HG03060 (cell line): Measurements from ENCODE around the gene ASXL1.

ENCODE experiments used
- ATAC-seq: cut with Tn5 transposase; IDR thresholded peaks from one replicate; pipeline ENCODE4 v1.9.1; 2021; ENCODE audit warnings: low read depth, moderate number of reproducible peaks; ENCODE audit not compliant: unreplicated experiment

ASXL1 gene

DNA sequence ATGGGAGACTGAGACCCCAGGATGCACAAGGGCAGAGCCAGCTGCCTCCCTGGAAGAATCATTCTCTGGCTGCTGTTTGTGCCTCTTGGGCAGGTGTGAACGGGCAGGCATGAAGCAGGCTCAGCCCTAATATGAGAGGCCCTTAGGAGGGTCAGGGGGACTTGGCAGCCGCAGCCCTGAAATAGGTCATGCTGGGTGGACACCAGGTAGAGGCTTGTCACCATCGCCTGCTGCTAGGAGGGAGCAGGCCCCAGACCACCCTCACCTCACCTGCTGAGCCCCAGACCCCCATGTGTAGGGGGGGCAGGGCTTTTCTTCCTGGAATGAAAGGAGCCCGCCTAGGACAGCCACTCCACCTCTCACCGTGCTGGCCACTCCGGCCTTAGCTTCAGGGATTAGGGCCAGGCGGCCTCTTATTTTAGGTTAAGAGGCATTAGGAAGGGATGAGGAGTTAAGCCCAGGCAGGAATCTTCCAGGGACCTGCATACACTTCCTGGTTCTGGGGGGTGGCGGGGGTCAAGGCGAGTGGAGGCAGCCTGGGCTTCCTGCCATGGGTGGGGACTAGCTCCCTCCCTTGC lies 92.4 kb downstream of the ASXL1 start:
- ATAC-seq = no peak

DNA sequence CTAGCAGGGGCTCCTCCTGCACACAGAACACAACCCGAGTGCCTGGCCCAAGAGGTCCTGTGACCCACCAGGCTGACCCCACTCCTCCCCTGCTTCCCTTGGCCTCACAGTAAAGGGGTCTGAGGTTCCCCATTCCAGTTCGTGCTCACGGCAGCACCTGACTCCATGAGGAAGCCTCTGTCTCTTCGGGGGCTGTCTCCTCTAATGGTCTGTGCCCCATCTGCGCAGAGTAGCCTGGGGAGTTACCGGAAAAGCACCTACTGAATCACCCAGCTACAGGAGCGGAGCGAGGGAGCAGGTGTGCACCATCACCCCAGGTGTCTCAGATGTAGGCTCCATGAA lies 93.2 kb downstream of the ASXL1 start:
- no peak for ATAC-seq

DNA sequence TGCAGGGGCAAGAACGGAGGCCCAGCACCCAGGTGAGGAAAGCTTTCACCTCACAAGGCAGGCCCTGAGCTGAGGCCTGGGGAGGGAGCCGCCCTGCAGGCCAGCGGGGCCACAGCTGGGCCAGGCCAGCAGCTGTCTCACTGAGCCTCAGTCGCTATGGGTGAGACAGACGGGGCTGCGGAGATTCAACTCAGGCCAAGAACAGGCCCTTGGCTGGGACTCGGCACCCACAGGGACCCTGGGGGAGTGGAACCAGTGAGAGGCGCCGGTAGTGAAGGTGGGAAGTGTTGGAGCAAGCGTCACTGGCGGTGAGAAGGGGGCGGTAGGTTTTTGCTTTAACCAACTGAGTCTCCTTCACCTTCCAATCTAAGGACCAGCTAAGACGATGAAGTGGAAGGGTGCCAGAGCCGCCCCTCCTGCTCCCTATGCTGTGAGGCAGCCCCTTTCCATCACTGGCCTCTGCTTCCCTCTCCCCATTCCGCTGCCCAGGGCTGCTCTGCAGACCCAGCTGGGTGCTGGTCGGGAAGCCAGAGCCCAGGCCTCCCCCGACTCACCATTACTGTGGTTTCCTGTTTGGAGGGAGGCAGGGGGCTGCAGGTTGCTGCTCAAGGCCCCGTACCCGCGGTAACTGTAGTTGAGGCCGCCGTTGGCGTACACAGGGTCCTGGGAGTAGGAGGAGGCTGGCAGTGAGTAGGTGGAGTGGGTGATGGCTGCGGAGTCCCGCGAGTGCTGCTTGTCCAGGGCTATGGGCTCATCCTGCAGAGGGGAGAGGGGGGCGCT lies 93.7 kb downstream of the ASXL1 start:
- ATAC-seq = no peak

DNA sequence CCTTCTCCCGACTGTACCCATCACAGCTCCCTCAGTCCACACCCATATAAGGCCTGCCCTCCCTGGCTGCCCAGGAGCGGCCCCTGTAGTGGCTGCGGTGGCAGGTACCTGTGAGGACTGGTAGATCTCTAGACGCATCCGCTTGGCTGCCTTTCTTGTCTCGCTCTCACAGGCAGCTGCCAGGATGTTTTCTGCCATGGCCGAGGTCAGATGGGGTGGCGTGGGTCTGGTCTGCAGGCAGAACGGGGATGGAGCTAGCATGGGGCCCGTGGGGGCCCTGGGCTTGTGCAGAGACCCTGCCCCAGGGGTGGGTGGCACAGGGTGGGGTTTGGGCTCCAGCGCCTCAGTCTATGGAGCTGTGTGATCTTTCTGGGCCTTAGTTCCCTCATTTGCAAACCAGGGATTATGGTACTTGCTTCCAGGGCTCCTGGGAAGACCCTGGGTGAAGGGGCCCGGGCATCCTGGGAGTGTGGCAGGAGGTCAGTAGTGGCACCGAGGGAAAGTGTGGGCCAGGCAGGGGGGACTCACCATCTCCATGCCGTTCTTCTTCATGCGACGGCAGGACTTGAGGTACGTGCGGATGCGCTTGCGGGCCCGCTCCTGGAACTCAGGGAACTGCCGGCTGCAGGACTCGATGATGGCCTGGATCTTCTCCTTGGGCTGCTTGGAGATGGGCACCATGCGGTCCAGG lies 94.8 kb downstream of the ASXL1 start:
- no peak for ATAC-seq

DNA sequence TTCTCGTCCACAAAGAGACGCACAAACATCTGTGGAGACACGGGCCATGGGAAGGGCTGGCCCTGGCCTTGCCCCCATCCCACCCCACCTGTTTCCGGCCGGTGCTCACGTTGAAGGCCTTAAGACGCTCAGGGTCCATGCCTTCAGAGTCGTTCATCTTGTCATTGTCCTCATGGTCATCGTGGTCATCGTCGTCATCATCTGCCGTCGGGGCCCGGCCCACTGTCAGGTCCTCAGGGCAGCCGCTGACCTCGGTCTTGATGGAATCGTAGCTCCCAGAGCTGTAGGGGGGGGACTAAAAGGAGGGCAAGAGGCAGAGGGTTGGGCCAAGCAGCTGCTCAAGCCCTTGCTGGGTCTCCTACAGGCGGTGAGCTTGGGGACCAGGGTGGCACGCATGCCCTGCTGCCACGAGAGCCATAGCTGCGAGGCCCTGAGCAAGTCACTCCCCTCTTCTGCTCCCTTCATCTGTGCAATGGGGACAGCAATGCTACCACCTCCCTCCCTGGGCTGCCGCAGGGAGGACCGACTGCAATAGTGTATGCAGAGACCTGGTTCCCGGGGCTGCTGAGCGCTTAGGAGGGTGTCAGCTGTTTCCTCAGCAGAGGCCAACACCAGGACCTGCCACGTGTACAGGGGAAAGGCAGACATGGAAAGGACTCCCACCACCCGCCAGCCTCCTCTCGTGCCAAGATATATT lies 95.5 kb downstream of the ASXL1 start:
- no peak for ATAC-seq

DNA sequence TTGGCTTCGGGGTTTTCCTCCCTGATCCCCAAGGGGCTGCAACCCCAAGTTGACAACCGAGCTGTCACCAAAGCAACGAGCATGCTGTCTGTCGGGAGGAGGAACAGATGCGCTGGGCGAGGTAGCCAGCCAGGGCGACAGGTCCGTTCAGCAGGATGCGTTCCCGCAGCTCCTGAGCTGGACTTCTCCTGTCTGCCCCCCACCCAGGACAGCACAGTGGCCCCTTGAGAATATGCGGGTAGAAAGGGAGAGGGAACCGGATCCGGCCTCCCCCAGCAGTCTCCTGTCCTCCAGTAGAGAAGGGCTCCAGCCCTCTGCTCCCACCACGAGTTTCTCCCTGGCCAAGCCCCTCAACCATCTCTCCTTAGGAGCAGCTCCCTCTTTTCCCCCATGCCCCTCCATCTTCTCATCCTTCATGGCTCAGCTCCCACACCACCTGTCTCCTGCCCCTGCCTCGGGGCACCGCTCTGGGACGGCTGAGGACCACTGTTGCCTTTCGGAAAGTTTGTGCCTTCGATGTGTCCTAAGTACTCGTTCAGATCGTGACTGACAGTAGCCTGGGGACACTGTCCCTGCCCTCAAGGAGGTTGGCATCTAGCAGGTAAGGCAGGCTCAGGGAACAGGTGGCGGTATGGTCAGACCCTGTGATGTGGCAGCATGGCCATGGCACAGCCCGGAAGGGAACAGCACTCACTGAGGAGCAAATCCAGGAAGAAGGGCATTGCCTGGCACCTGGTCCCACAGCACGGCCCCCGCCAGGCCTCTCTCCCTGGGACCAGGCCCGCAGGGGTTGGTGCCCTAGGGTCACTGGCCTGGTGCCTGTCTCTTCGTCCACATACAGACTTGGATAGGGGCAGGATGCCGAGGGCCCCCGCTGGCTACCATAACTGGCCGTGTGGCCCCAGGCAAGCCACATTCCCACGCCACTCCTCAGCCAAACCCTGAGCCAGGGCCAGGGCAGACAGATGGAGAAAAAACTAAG lies 96.3 kb downstream of the ASXL1 start:
- ATAC-seq = no peak

DNA sequence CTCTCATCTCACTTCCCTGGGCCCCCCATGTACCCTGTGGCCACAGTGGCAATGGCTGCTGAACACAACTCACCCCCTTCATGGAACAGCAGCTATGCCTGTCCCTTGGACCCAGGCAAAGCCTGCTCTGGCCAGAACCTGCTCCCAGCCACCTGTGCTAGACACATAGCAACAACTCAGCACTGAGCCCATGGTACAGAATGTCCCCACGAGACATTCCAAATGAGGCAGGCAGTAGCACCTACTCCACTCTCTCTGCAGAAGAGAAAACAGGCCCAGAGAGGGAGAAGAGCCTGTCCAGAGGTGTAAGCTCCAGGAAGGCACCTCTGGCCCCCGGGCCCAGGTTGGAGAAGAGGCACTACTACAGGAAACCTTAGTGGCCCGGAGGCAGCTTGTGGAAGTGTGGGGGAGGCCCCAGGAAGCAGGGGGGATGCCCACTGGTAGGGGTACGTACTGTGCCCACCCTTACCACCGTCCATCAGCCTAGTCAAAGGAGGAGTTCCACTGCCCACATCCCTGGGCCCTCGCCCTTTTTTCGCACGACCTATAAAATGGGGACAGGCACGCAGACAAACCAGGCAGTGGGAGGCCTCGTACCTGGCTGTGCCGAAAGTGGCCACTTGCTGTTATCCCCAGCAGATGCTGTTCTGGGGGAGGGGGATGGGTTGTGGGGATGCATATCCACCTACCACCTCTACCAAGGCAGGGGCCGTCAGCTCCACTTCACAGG lies 97.2 kb downstream of the ASXL1 start:
- ATAC-seq = no peak

DNA sequence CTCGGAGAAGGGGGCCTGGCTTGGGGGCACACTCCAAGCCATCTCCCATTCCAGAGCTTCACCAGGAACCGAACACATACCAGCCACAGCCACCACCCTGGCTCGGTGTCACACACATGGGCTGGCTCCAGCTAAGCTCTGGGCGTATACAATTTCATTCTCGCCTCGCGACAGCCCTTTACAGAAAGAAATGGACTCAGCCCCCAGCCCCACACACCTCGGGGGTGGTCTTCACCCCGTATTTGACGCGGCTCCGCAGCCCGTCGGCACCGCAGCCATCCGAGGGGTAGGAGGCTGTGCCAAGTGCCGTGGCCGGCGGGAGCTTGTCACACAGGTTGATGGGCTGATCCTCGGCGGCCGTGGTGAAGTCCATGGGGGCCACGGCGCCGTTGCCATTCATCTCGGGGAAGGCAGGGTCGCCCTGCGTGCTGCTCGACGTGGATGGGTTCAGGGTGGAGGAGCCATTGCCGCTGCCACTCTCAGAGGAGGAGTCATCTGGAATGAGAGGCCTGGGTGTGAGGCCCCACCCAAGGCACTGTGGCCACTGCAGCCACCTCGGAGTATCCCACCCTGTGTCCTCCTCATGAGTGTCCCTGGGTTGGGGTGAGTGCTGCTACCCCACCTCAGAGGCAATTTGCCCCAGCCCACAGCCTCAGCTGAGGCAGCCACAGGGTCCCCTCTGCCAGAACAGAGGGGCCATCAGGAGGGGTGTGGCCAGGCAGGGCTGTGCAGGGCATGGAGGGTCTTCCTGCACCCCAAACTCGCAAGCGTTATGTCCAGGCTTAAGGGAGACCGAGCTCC lies 98.0 kb downstream of the ASXL1 start:
- no peak for ATAC-seq

DNA sequence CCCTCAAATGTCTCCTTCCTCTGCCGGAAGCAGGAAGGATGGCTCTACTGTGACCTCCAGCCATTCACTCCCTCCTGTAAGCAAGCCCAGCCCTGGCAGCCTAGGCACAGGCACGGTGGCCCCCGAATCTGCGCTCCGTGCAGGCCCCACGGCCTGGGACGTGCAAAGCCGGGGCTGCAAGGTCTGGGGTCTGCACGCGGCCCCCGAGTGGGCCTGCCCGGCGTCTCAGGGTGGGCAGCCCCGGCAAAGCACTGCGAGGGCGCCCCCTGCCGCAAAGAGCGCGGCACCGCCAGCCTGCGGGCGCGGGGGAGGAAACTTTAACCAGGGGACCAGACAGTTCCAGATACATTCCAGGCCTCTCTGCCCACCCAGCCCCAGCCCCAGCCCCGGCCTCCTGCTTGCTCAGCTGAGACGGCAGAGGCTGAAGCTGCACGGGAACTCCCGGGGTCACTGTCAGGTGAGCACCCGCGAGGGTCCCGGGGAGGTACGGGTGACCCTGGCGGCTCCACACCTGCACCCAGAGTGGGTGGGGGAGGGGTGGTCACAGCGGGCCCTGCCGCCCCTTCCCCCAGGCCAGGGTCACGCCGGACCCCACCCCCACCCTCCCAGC lies 98.8 kb downstream of the ASXL1 start:
- ATAC-seq = no peak

DNA sequence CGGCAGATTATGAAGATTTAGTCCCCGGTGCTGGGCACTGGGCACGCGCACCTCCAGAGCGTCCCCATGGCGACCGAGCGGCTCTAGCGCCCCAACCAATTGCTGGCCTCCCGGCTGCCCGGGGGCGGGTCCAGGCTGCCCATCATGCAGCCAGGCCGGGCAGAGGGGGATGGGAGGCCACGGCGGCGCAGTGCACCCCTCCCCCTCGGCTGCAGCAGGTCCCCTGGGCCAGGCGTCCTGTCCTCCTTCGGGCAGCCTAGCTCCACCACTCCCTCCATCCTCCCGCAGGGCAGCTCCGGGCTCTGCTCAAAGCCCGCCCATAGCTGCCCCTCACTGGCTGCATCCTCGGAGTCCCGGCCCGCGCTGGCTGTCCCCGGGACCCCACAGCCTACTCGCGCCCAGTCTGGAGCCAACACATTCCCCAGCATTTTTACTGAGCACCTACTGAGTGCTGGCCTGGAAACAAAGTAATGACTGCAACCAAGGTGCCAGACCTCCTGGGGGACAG lies 99.4 kb downstream of the ASXL1 start:
- ATAC-seq = no peak

DNA sequence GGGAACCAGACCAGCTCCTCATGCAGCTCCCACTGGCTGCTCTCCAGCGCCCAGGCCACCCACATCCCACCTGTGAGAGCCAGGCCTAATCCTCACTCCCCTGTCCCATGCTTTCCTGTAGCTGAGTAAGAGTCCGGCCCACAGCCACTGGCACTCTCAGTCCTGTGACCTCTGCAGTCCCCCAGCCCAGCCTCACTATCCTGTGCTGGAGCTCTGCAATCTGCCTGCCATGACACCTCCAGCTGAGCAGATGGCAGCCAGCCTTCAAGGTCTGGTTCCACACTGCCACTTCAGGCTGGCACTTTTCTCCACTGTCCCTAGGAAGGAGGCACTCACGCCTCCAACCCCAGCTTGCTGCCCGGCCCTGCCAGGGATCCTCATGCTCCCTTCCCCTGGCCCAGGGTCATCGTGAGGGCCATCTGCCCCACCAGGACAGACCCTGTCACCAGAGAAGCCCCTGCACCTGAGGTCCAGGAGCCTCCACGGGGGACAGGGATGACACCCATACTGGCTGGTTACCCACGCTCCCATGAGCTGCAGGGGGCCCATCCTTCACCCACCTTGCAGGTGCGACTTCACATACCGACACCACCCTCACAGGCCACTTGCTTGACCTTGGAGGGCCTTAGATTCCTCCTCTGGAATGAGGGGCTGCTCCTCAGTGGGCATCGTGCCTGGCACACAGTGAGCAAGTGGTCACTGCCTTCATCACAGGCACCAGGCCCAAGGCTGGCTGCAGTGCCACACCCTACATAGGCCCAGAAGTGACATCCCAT lies 100.1 kb downstream of the ASXL1 start:
- ATAC-seq = no peak

DNA sequence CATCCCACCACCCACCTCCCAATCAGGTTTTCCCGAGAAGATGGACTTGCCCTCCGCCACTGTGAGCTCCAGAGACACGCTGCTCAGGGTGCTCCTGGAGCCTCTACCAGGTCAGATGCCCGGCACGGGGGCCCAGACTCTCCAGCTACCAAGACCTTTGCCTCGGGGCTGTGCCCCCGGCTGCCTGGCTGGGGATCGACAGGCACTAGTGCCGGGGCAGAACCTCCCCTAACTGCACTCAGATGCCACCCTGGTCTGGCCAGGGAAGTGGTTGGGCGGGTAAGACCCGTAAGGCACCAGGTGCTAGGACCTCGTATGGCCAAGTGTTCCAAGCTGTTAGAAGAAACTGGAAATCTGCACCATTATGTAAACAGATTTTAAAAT lies 100.7 kb downstream of the ASXL1 start:
- no peak for ATAC-seq

DNA sequence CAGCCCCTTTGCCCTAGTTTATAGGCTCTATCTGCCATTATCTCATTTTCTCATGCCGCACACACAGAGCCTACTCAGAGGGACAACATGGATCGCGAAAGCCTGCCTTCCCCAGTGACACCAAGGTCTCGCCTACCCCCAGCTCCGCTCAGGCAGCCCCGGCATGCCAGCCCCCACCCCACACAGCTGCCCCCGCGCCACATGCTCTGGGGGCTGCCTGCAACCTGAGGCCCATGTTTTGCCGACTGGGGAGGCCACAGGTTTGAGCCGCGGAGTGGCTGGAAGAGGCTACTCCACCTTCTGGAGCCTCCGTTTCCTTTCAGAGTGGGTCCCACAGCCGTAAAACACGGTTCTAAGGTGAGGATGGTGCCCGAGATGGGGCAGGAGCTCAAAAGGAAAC lies 102.1 kb downstream of the ASXL1 start:
- no peak for ATAC-seq

DNA sequence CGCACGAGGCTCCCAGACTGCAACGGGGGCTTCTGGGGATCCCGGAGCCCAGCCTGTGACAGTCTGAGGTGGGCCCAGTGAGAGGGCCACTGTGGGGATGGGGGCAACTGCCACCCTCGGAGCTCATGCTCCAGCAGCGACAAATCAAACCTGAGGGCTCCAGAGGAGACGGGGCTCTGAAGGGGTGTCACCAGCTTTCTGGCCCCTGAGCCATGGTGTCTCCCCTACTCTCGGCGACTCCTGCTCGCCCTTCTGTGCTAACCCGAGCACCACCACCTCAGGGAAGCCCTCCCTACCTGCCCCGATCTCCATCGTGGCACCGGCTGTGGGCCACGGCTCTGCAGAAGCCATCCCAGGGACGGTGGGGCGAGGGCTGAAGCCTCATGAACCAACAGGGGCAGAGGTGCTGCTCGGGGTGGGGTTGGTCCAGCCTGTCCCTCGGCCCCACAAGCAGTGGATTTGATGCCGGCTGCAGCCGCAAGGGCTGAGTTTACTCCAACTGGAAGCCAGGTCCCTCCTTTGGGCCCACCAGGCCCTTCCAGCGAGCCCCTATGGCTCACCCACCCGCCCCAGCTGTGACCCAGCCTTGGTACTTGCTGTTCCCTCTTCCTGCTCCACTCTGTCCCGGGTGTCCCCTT lies 102.7 kb downstream of the ASXL1 start:
- ATAC-seq = no peak

DNA sequence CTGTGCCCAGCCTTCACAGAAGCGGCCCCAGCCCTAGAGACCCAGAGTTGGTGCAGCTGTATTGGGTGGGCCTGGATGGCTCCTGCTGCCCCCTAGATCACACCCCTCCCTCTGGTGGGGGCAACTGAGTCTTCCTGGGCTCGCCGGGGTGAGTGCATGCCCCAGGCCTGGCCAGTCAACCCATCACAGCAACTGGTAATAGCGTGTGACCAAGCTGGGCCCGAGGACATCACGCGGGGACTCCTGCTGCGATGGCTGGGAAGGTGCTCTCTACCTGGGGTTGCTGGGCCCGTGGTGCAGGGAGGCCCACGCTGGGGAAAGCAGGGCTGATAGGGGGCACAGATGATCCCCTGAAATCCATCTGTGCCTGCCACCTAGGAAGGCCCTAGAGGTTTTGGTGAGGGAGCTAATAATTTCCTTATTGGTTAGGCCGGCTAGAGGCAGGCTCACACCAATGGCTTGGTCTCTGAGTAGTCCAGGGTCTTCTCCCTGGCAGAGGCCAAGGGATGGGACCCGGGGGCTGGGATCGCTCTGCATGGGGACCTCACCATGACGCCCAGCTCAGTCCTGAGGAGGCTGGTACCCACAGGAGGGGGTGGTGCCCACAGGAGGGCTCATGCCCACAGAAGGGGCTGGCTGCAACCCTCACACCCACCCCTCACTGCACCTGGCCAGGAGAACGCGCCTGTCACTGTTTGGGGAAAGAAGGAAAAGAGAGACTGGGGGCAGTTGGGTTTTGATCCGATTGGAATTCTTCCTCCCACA lies 103.9 kb downstream of the ASXL1 start:
- no peak for ATAC-seq

DNA sequence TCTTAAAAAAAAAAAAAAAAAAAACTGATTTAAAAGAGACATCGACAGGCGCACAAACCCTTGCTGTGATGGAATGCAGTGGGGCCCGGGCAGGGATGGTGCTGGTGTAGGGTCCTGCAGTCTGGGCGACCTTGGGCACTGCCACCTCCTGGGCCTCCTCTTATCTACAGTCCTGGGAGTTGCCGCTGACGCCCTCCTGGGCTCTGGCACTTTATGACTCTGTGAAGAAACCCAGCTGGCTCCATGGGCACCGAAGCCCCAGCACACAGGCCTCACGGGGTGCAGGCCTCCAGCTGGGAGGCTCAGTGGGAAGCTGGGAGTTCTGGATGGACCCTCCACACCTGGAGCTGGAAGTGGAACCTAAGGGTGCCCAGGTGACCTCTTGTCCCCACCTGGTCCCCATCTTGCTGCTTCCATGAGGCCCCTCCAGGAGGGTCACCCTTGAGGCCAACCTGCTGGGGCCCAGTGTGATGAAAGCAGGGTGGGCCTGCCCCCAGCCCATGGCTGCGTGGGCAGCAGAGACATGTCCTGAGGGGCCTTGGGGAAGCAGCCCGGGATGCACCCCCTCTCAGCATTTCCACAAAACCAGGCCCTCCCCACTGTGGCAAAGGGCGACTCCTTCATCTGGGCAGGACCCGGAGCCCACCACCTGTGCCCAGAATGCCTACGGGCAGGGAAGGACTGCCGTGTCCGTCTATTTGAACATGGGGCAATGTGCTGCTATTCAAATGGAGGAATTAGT lies 104.9 kb downstream of the ASXL1 start:
- no peak for ATAC-seq
